Measurements from ENCODE around the gene HEXIM2.

HEXIM2 gene

DNA sequence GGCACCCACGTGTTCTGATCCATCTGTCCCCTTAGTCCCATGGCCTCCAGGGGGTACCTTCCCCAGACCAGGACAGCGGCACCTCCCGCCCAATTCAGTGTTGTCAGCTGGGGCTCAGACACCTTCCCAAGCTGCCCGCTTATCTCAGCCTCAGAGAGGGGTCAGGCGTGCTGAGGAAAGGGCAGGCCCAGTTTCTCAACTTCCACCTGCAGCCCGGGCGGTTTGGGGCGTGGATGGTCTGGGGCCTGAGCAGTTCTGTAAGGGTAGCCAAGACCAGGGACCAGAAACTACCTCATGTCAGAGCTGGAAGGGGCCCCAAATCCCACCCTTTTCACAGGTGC is 34.5 kb upstream of the HEXIM2 start:
- H3K4me1 Mint-ChIP-seq: peaks cover 63% of the 10 kb centered on the region
- no peaks in the 10 kb centered on the region for H3K36me3 Mint-ChIP-seq (ENCODE audit: low read depth)
- DNase-seq: no peak
- H3K4me3 Mint-ChIP-seq: no peak overlapping the region
- H3K27ac Mint-ChIP-seq: no peak overlapping the region
- TF ChIP-seq, protein P1, sequence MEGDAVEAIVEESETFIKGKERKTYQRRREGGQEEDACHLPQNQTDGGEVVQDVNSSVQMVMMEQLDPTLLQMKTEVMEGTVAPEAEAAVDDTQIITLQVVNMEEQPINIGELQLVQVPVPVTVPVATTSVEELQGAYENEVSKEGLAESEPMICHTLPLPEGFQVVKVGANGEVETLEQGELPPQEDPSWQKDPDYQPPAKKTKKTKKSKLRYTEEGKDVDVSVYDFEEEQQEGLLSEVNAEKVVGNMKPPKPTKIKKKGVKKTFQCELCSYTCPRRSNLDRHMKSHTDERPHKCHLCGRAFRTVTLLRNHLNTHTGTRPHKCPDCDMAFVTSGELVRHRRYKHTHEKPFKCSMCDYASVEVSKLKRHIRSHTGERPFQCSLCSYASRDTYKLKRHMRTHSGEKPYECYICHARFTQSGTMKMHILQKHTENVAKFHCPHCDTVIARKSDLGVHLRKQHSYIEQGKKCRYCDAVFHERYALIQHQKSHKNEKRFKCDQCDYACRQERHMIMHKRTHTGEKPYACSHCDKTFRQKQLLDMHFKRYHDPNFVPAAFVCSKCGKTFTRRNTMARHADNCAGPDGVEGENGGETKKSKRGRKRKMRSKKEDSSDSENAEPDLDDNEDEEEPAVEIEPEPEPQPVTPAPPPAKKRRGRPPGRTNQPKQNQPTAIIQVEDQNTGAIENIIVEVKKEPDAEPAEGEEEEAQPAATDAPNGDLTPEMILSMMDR (IDR thresholded peaks at IDR 0.05): no peak
- H3K27me3 Mint-ChIP-seq (ENCODE audit: low read depth, poor library complexity): peaks cover 5% of the 10 kb centered on the region
- H3K9me3 Mint-ChIP-seq: no peaks in the 10 kb centered on the region

DNA sequence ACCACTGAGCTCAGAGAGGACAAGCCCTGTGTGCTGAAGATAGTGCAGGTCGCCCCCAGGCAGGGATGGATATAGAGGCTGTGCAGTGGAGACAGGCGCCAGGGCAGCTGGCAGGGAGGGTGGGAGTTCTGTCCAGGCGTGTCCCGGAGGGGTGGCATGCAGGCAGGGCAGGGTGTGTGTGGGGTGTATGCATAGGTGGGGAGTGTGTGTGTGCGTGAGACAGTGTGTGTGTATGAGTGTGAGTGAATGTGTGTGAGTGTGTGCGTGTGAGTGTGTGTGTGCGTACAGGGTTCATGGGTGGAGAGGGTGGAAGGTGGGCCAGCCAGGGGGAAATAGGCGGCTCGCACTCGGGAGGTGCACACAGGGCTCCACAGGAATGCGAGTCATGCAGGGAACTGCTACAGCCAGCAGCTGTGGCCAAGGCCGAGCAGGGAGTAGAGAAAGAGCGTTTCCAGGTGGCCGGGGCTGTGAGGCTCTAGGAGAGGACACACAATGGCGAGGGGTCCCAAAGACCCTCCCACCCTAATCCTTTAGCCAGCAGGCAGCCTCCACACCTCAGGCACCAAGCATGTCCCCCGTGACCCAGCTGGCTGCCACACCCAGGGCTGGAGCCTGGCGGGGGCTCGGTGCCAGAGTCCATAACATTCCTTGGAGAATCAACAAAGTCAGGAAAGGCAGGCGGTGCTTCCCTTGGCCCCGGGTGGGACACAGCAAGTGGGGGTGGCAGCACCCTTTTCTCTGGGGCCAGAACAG is 34.0 kb upstream of the HEXIM2 start:
- TF ChIP-seq, protein P1 (IDR thresholded peaks at IDR 0.05): no peak
- H3K36me3 Mint-ChIP-seq (ENCODE audit: low read depth): no peaks in the 10 kb centered on the region
- peak overlapping the region; percentile 78 for H3K27ac Mint-ChIP-seq
- no peaks in the 10 kb centered on the region for H3K9me3 Mint-ChIP-seq
- H3K4me1 Mint-ChIP-seq: peaks cover 57% of the 10 kb centered on the region
- H3K27me3 Mint-ChIP-seq (ENCODE audit: low read depth, poor library complexity): peaks cover 5% of the 10 kb centered on the region
- H3K4me3 Mint-ChIP-seq: peak overlapping the region; percentile 21
- no peak for DNase-seq

DNA sequence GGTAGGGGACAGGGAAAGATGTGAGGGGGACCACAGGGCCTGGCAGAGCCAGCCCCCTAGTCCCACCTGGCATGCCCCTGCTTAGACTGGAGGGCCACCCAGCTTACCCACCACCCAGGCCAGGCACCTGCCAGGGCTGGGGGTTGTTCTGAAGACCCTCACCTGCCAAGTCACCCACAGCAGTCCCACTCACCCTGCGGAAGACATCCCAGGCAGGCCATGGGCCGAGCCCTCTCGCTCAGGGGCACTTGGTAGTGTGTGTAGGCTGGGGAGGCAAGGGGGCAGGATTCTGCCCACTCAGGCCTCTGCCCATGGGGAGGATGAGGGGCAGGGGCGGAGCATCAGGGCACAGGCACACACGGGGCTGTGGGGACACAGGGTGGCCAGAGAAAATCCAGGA is 33.3 kb upstream of the HEXIM2 start:
- H3K9me3 Mint-ChIP-seq: no peaks in the 10 kb centered on the region
- no peak overlapping the region for H3K27ac Mint-ChIP-seq
- H3K4me3 Mint-ChIP-seq: no peak overlapping the region
- TF ChIP-seq, protein P1 (IDR thresholded peaks at IDR 0.05): no peak
- peaks cover 5% of the 10 kb centered on the region for H3K27me3 Mint-ChIP-seq (ENCODE audit: low read depth, poor library complexity)
- no peak for DNase-seq
- H3K4me1 Mint-ChIP-seq: peaks cover 51% of the 10 kb centered on the region
- no peaks in the 10 kb centered on the region for H3K36me3 Mint-ChIP-seq (ENCODE audit: low read depth)

DNA sequence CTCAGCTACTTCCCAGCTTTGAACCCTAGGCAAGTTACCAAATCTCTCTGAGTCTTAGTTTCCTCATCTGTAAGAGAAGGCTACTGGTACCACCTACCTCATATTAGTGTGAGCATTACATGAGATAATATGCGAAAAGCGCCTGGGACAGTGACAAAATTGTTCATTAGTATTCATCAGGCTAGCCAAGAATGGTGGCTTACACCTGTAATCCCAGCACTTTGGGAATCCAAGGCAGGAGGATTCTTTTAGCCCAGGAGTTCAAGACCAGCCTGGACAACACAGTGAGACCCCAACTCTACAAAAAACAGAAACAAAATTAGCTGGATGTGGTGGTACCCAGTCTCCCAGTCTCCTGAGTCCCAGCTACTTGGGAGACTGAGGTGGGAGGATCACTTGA is 32.7 kb upstream of the HEXIM2 start:
- H3K27ac Mint-ChIP-seq: no peak overlapping the region

DNA sequence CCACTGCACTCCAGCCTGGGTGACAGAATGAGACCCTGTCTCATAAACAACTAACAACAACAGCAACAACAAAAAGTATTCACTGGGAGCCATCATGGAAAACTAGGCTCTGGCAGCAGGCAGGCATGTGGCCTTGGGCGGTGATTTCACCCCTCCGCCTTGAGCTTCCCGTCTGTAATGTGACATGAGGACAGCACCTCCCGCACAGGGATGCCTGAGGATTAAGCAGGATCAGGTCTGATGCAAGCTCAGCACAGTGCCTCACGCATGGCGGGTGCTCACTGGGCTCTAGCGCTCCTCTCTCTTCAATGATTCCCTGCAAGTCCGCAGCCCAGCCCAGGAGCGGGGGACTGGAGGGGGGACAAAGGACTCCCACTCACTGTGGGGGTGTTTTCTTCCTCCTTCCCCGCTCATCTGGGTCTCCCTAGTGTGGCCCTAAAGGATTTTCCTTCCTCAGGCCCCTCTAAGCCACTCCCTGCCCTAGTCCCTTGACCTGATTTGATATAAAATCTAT is 32.2 kb upstream of the HEXIM2 start:
- Mint-ChIP-seq H3K4me3 (no peak overlapping the region), H3K36me3 (ENCODE audit: low read depth) (no peaks in the 10 kb centered on the region), H3K4me1 (peaks cover 46% of the 10 kb centered on the region), H3K27ac (peak overlapping the region; percentile 74), H3K9me3 (peaks cover 3% of the 10 kb centered on the region), H3K27me3 (ENCODE audit: low read depth, poor library complexity) (peaks cover 5% of the 10 kb centered on the region)
- peak; percentile 43 for DNase-seq
- TF ChIP-seq, protein P1 (IDR thresholded peaks at IDR 0.05): no peak

More for the DNA sequence above, 32.7 kb upstream of the HEXIM2 start:
- Mint-ChIP-seq H3K4me1 (peaks cover 49% of the 10 kb centered on the region), H3K4me3 (no peak overlapping the region), H3K27me3 (ENCODE audit: low read depth, poor library complexity) (peaks cover 5% of the 10 kb centered on the region), H3K9me3 (peaks cover 3% of the 10 kb centered on the region), H3K36me3 (ENCODE audit: low read depth) (no peaks in the 10 kb centered on the region)
- TF ChIP-seq, protein P1 (IDR thresholded peaks at IDR 0.05): no peak
- no peak for DNase-seq
